GM21381 (cell line): Measurements from ENCODE around the gene RALGAPA2.
"Not testable (repeated sequence)": the region's sequence is repeated elsewhere in the genome, so short reads cannot be mapped to it uniquely, and the experiment has no call there.

Experiments
- ATAC-seq: cut with Tn5 transposase; IDR thresholded peaks from one replicate; pipeline ENCODE4 v1.9.1; 2021; ENCODE audit warnings: mild to moderate bottlenecking, moderate library complexity; ENCODE audit not compliant: unreplicated experiment

Gene RALGAPA2

GRCh38 chr20:20358801-20359200, 353.6 kb downstream of the RALGAPA2 start:
- no peak for ATAC-seq

- not testable (repeated sequence) for ATAC-seq
Measured at GRCh38 chr20:20355503-20355902, 356.9 kb downstream of the RALGAPA2 start.

GRCh38 chr20:20353576-20353975, 358.9 kb downstream of the RALGAPA2 start:
- ATAC-seq, result no peak

GRCh38 chr20:20344476-20344875, 368.0 kb downstream of the RALGAPA2 start:
- no peak for ATAC-seq

GRCh38 chr20:20343932-20344331, 368.5 kb downstream of the RALGAPA2 start:
- ATAC-seq, result no peak
